CD8-positive, alpha-beta memory T cell (primary cell): ENCODE data around the gene AK3. TPM values are rescaled to one million over a fixed set of nuclear protein-coding genes. Genes with fewer than 3 reads are reported as not detected.

ENCODE experiments used
- CTCF ChIA-PET: fragments of 350-600 bp; sonication (Branson Sonifier 250); formaldehyde crosslinking; loops from one replicate; lab custom pipeline; 2021; ENCODE audit warnings: antibody characterized with exemption; lab: Charles Lee
- POLR2A ChIA-PET: fragments of 350-600 bp; sonication (Branson Sonifier 250); formaldehyde crosslinking; loops from one replicate; lab custom pipeline; 2021; ENCODE audit warnings: antibody characterized with exemption; lab: Charles Lee
- DNase-seq, 5 donors: peaks; one replicate each; pipeline versions ENCODE4 v3.0.0 to v3.0.0-alpha.2; 2020 to 2022; ENCODE audit warnings: mixed read lengths in 1 of 5
- H3K27ac ChIP-seq: one replicate; pipeline ENCODE4 v1.7.0; 2013; ENCODE audit warnings: low read depth, mild to moderate bottlenecking, low read length, moderate library complexity
- H3K27me3 ChIP-seq: 2 replicates; pipeline ENCODE4 v1.7.0; 2013; ENCODE audit warnings: low read length, mild to moderate bottlenecking; ENCODE audit not compliant: insufficient read depth, poor library complexity, severe bottlenecking
- H3K36me3 ChIP-seq: 2 replicates; pipeline ENCODE4 v1.7.0; 2013; ENCODE audit warnings: mild to moderate bottlenecking, low read length, moderate library complexity; ENCODE audit not compliant: insufficient read depth
- H3K4me1 ChIP-seq: 2 replicates; pipeline ENCODE4 v1.7.0; 2013; ENCODE audit warnings: mild to moderate bottlenecking, low read length, moderate library complexity; ENCODE audit not compliant: insufficient read depth
- H3K4me3 ChIP-seq: 2 replicates; pipeline ENCODE4 v1.7.0; 2013; ENCODE audit warnings: mild to moderate bottlenecking, low read length
- H3K9me3 ChIP-seq: 2 replicates; pipeline ENCODE4 v1.7.0; 2013; ENCODE audit warnings: mild to moderate bottlenecking, low read length
- H3K27ac Mint-ChIP-seq, 8 donors: one replicate each; pipeline ENCODE4 v1.8.0; 2020 to 2021; ENCODE audit warnings: mixed read lengths in 8 of 8, mild to moderate bottlenecking in 6 of 8, inconsistent platforms in 3 of 8, moderate library complexity in 3 of 8
- H3K27me3 Mint-ChIP-seq, 2 donors: one replicate each; pipeline ENCODE4 v1.8.0; 2020 to 2021; ENCODE audit warnings: mixed read lengths in 2 of 2, mild to moderate bottlenecking in 1 of 2, moderate library complexity in 1 of 2
- H3K36me3 Mint-ChIP-seq, 3 donors: one replicate each; pipeline ENCODE4 v1.8.0; 2020 to 2021; ENCODE audit warnings: mixed read lengths in 3 of 3, inconsistent platforms in 1 of 3, mild to moderate bottlenecking in 1 of 3
- H3K4me1 Mint-ChIP-seq, 3 donors: one replicate each; pipeline ENCODE4 v1.8.0; 2020 to 2021; ENCODE audit warnings: mixed read lengths in 3 of 3, inconsistent platforms in 1 of 3, mild to moderate bottlenecking in 1 of 3
- H3K4me3 Mint-ChIP-seq, 7 donors: one replicate each; pipeline ENCODE4 v1.8.0; 2020 to 2021; ENCODE audit warnings: mixed read lengths in 7 of 7, mild to moderate bottlenecking in 6 of 7, moderate library complexity in 4 of 7, inconsistent platforms in 2 of 7
- H3K9me3 Mint-ChIP-seq, 5 donors: one replicate each; pipeline ENCODE4 v1.8.0; 2020 to 2022; ENCODE audit warnings: mixed read lengths in 5 of 5, mild to moderate bottlenecking in 3 of 5, moderate library complexity in 2 of 5, inconsistent platforms in 1 of 5
- polyA plus RNA-seq: library from polyadenylated mRNA; unstranded; fragments of 300-500 nt; fragmentation: Illumina TruSeq; gene quantifications from one replicate; pipeline ENCODE4 v1.2.3, GENCODE V29; 2021
- total RNA-seq, 2 experiments: library from RNA; stranded (reverse); gene quantifications; one replicate each; pipeline ENCODE4 v1.2.3, GENCODE V29; 2021

Gene AK3
- total and polyA plus RNA-seq, 3 experiments from 2014 or later: 25.3 to 42.0 (median 29.8) TPM

DNA sequence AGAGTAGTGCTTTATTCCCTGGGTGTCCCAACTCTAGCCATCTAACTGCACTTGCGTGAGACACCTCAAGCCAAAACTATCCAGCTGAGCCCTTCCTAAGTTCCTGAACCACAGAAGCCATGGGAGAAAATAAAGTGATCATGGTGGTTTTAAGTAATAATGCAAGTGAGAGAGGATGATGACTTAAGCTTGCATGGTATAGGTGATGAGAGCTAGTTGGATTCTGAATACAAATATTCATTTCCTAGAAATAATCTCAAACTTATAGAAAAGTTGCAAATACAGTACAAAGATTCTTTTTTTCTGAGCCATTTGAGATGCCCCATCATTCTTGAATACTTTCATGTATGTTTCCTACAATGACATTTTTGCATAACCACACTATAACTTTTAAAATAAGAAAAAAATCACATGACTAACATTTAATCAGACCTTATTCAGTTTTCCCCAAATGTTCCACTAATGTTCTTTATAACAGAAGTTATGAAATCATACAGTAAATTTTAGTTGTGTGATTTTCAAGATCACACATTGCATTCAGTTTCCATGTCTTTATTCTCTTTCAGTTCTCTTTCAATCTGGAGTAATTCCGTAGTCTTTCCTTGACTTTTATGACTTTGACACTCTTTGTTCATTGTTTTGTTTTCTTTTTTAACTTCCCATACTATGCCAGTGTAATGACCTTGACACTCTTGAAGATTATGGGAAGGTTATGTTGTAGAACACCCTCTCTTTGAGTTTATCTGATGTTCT, 5.5 kb upstream of the AK3 start:
- Histone ChIP-seq H3K27ac (no peak overlapping the region), H3K36me3 (no peaks in the 10 kb centered on the region), H3K4me1 (peaks cover 5% of the 10 kb centered on the region), H3K27me3 (no peaks in the 10 kb centered on the region), H3K4me3 (no peak overlapping the region), H3K9me3 (no peaks in the 10 kb centered on the region)
- peak overlapping the region in 1 of 7 donors; percentile 17 for H3K4me3 Mint-ChIP-seq
- H3K36me3 Mint-ChIP-seq: no peaks in the 10 kb centered on the region
- no peak for DNase-seq
- ChIA-PET CTCF (interaction anchor here (0.8 to 3.7 kb wide), 5 partner anchors 8 to 854 kb away, joined by 3 to 20 read pairs (median 6); no protein-coding TSS in a partner anchor), POLR2A (no interaction called here)
- peak overlapping the region in 2 of 8 donors; percentile 10 to 47 for H3K27ac Mint-ChIP-seq
- H3K27me3 Mint-ChIP-seq: peaks cover 0 to 6% of the 10 kb centered on the region in 2 donors
- H3K9me3 Mint-ChIP-seq: no peaks in the 10 kb centered on the region
- H3K4me1 Mint-ChIP-seq: peaks cover 7 to 12% (median 12%) of the 10 kb centered on the region in 3 donors

DNA sequence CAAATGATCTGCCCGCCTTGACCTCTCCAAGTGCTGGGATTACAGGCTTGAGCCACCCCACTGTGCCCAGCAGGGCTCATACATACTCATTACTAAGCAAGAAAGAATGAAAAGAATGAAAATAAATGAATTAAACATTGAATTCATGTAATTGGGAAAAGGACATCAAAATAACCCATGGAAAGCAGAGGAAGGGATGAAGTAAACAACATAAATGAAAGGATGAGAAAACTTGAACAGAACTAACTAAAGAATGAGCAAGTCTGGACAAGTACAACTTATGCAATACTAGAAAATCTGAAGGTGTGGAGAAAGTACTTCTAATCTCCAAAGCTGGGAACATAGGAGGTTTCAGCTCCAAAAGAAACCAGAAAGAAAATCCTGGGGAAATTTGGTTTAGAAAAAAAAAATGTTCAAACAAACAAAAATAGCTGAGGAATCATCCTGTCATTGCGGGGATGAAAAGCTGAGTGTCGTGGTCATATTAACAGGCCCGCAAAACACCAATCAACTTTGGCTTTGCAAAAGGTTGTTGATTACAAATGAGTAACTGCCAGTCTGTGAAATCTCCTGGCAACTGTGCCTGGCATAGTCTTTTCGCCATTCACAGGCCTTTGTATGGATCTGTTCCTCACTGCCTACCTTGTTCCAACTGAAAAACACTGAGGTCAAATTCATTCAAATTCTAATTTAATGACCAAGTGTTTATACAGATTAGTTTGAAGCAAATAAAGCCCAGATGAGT, 2.3 kb upstream of the AK3 start:
- H3K4me1 ChIP-seq: peaks cover 22% of the 10 kb centered on the region
- Mint-ChIP-seq H3K4me1 (peaks cover 21 to 29% (median 28%) of the 10 kb centered on the region in 3 donors), H3K27me3 (no peaks in the 10 kb centered on the region), H3K36me3 (peaks cover 0 to 5% (median 0%) of the 10 kb centered on the region in 3 donors), H3K9me3 (no peaks in the 10 kb centered on the region), H3K27ac (peak overlapping the region in 5 of 8 donors; percentile 61 to 86 (median 69)), H3K4me3 (peak overlapping the region in 5 of 7 donors; percentile 40 to 96 (median 77))
- POLR2A ChIA-PET: no interaction called here
- H3K4me3 ChIP-seq: no peak overlapping the region
- H3K27me3 ChIP-seq: no peaks in the 10 kb centered on the region
- no peaks in the 10 kb centered on the region for H3K36me3 ChIP-seq
- DNase-seq: no peak
- CTCF ChIA-PET: interaction anchor here (1.1 to 4.2 kb wide), 2 partner anchors 13 to 17 kb away, joined by 3 to 35 read pairs; no protein-coding TSS in a partner anchor
- H3K9me3 ChIP-seq: no peaks in the 10 kb centered on the region
- no peak overlapping the region for H3K27ac ChIP-seq

DNA sequence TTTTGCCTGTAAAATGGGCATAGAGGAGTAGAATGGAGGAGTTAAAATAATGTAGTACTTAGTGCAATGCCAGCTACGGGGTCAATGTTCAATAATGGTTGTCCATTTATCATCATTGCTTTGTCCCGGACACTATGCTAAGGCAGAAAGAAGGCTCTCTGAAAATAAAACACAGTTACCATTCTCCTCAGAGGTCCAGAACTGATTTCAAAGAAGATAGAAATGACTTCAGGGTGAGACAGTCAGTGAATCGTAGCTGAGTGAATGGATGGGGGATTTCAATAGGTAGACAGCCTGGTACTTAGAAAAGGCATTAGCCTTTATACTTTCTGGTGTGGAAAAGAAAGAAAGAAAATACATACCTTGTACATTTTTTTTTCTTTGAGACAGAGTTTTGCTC, 1.2 kb upstream of the AK3 start:
- Mint-ChIP-seq H3K9me3 (no peaks in the 10 kb centered on the region), H3K36me3 (peaks cover 0 to 5% (median 0%) of the 10 kb centered on the region in 3 donors), H3K27ac (peak overlapping the region in 6 of 8 donors; percentile 67 to 97 (median 82)), H3K27me3 (no peaks in the 10 kb centered on the region), H3K4me3 (peak overlapping the region; percentile 85 to 100 (median 94)), H3K4me1 (peaks cover 25 to 38% (median 35%) of the 10 kb centered on the region in 3 donors)
- no peak for DNase-seq
- ChIA-PET CTCF (interaction anchor here (1.0 to 4.2 kb wide), 6 partner anchors 14 to 245 kb away, joined by 3 to 35 read pairs (median 3); no protein-coding TSS in a partner anchor), POLR2A (interaction anchor here (0.6 to 2.8 kb wide), 2 partner anchors 40 to 63 kb away, joined by 3 to 20 read pairs; partner anchors contain the start of gene CDC37L1)
- H3K4me3 ChIP-seq: no peak overlapping the region
- H3K27me3 ChIP-seq: no peaks in the 10 kb centered on the region
- no peak overlapping the region for H3K27ac ChIP-seq
- peaks cover 25% of the 10 kb centered on the region for H3K4me1 ChIP-seq
- H3K36me3 ChIP-seq: no peaks in the 10 kb centered on the region
- no peaks in the 10 kb centered on the region for H3K9me3 ChIP-seq

DNA sequence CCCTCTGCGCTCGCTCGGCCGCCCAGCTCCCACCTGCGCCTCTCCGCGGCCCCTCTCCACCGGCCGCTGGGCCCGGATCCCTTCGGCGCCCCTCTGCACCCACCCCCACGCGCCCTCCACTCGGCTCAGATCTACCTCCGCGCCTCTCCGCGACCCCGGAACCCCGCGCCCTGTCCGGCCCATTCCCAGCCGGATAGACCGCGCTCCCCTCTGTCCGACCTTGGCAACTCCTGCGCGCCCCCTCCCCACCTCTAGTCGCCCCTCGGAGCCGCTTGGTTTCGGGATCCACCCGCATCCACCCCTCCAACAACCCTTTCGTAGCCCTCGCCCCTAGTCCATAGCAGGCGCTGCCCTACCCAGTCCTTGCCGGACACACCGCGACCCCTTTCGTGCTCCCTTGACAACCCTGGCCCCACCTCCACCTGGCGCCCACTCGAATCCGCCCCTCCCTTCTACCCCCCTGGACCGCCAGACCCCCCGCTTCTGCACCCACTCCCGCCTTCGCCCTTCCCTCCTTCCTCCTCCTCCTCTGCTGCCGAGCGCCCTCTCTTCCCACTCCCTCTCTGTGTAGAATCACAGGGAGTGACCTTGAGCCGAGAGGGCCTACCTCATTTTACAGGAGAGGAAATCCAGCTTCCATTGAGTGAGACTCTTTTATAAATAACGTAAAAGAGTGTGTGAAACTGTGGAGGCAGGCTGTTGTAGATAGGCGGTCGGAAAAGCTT, 525 bp upstream of the AK3 start:
- H3K4me1 Mint-ChIP-seq: peaks cover 28 to 44% (median 38%) of the 10 kb centered on the region in 3 donors
- peak overlapping the region; percentile 85 to 100 (median 94) for H3K4me3 Mint-ChIP-seq
- POLR2A ChIA-PET: interaction anchor here (0.6 to 2.8 kb wide), 12 partner anchors 8 to 1215 kb away, joined by 3 to 20 read pairs (median 7); partner anchors contain the start of genes CDC37L1, JAK2, PLPP6 and RCL1
- Histone ChIP-seq H3K27me3 (no peaks in the 10 kb centered on the region), H3K4me3 (peak overlapping the region; percentile 69), H3K36me3 (no peaks in the 10 kb centered on the region), H3K4me1 (peaks cover 25% of the 10 kb centered on the region), H3K27ac (peak overlapping the region; percentile 79), H3K9me3 (no peaks in the 10 kb centered on the region)
- peak overlapping the region in 7 of 8 donors; percentile 67 to 97 (median 86) for H3K27ac Mint-ChIP-seq
- H3K27me3 Mint-ChIP-seq: no peaks in the 10 kb centered on the region
- CTCF ChIA-PET: interaction anchor here (1.0 to 4.2 kb wide), 14 partner anchors 12 to 702 kb away, joined by 3 to 35 read pairs (median 4); partner anchors contain the start of genes CDC37L1, JAK2 and RCL1
- no peaks in the 10 kb centered on the region for H3K9me3 Mint-ChIP-seq
- H3K36me3 Mint-ChIP-seq: peaks cover 0 to 5% (median 0%) of the 10 kb centered on the region in 3 donors
- DNase-seq: peak in 3 of 5 donors; percentile 3 to 17 (median 8)

DNA sequence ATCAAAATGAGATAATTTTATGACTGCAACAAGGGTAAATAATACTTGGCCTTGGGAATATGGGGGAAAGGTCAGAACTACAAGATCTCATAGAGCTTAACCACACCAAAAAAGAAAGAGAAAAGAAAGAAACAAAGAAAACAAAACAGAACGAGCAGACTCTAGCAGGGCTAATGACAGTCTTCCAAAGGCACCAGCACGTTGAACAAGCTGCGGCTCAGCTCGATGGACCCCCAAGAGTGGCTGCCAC, 689 bp downstream of the AK3 start:
- Mint-ChIP-seq H3K36me3 (peaks cover 0 to 5% (median 0%) of the 10 kb centered on the region in 3 donors), H3K4me1 (peaks cover 30 to 50% (median 43%) of the 10 kb centered on the region in 3 donors), H3K9me3 (no peaks in the 10 kb centered on the region), H3K4me3 (peak overlapping the region; percentile 85 to 100 (median 94)), H3K27ac (peak overlapping the region; percentile 86 to 99 (median 92)), H3K27me3 (no peaks in the 10 kb centered on the region)
- Histone ChIP-seq H3K36me3 (no peaks in the 10 kb centered on the region), H3K27me3 (no peaks in the 10 kb centered on the region), H3K27ac (peak overlapping the region; percentile 79), H3K4me1 (peaks cover 25% of the 10 kb centered on the region), H3K4me3 (peak overlapping the region; percentile 86), H3K9me3 (no peaks in the 10 kb centered on the region)
- ChIA-PET POLR2A (interaction anchor here (0.8 to 2.8 kb wide), 13 partner anchors 9 to 1213 kb away, joined by 3 to 20 read pairs (median 7); partner anchors contain the start of genes CDC37L1, JAK2, PLGRKT and PLPP6), CTCF (interaction anchor here (0.9 to 4.2 kb wide), 14 partner anchors 9 to 250 kb away, joined by 3 to 35 read pairs (median 4); partner anchors contain the start of genes CDC37L1, JAK2, PLPP6 and RCL1)
- DNase-seq: no peak

DNA sequence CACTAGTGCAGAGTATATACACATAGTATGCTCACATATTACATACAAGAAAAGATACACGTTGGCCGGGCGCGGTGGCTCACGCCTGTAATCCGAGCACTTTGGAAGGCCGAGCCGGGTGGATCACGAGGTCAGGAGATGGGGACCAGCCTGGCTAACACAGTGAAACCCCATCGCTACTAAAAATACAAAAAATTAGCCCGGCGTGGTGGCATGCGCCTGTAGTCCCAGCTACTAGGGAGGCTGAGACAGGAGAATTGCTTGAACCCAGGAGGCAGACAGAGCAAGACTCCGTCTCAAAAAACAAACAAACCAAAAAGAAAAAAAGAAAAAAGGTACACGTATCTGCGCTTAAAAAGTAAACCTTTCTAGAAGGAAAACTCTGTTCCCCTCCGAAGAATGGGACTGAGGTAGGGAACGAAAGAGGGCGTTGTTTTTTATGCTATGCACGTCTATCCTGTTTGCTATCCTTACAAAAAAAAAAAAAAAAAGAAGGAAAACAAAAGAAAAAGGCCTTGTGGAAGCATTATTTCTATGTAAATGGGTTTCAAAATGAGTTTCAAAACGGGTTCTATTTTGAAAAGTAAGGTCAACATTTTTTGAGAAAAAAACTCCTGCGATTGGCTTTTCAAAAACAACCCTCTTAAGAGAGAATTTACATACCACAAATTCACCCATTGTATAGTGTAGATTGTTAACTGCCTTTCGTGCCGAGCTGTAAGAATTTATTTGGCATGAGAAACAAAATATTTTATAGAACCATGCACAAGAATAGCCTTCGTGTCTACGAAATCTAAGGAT, 1.2 kb downstream of the AK3 start:
- peaks cover 25% of the 10 kb centered on the region for H3K4me1 ChIP-seq
- Mint-ChIP-seq H3K36me3 (peaks cover 0 to 5% (median under 1%) of the 10 kb centered on the region in 3 donors), H3K4me3 (peak overlapping the region; percentile 85 to 100 (median 94)), H3K27me3 (no peaks in the 10 kb centered on the region), H3K27ac (peak overlapping the region; percentile 86 to 99 (median 92)), H3K4me1 (peaks cover 31 to 51% (median 44%) of the 10 kb centered on the region in 3 donors), H3K9me3 (no peaks in the 10 kb centered on the region)
- no peaks in the 10 kb centered on the region for H3K9me3 ChIP-seq
- H3K4me3 ChIP-seq: peak overlapping the region; percentile 86
- CTCF ChIA-PET: interaction anchor here (0.9 to 4.2 kb wide), 13 partner anchors 9 to 251 kb away, joined by 3 to 35 read pairs (median 5); partner anchors contain the start of genes CDC37L1, JAK2, PLPP6 and RCL1
- POLR2A ChIA-PET: interaction anchor here (0.8 to 2.8 kb wide), 13 partner anchors 10 to 1213 kb away, joined by 3 to 20 read pairs (median 7); partner anchors contain the start of genes CDC37L1, JAK2, PLGRKT and PLPP6
- no peaks in the 10 kb centered on the region for H3K27me3 ChIP-seq
- H3K27ac ChIP-seq: peak overlapping the region; percentile 79
- H3K36me3 ChIP-seq: no peaks in the 10 kb centered on the region
- no peak for DNase-seq
